SK-N-MC (cell line): ENCODE results near the gene METTL15.

ENCODE experiments used
- EZH2 ChIP-seq: fragments of 200-600 bp; sonication (generic); IDR thresholded peaks from one replicate; pipeline ENCODE4 v1.6.1; 2017; ENCODE audit warnings: antibody characterized with exemption
- FOXP2 ChIP-seq: optimal IDR thresholded peaks from 2 replicates; pipeline ENCODE3; 2011; ENCODE audit warnings: mild to moderate bottlenecking, moderate library complexity; ENCODE audit not compliant: insufficient read depth; ENCODE audit errors: extremely low read length, control extremely low read depth
- POLR2AphosphoS5 ChIP-seq: IDR thresholded peaks from 2 replicates; pipeline ENCODE4 v1.6.1; 2012; ENCODE audit warnings: mild to moderate bottlenecking, low read depth, low read length, borderline replicate concordance

GRCh38 chr11:28123151-28123581 is 15.0 kb downstream of the METTL15 start:
- TF ChIP-seq EZH2 = no peak
- no peak for TF ChIP-seq POLR2AphosphoS5
- TF ChIP-seq FOXP2 = no peak
